Progenitor cell of endocrine pancreas (in vitro differentiated cells): Measurements from ENCODE around the gene TMEM59. TPM values are rescaled to one million over a fixed set of nuclear protein-coding genes. Genes with fewer than 3 reads are reported as not detected.

Experiments
- DNase-seq: peaks from one replicate; pipeline ENCODE4 v3.0.0; 2021; ENCODE audit warnings: low spot score; ENCODE audit not compliant: unreplicated experiment
- H3K27ac Mint-ChIP-seq: 2 replicates; pipeline ENCODE4 v1.8.0; 2021; ENCODE audit warnings: mild to moderate bottlenecking, moderate library complexity, mixed read lengths
- H3K27me3 Mint-ChIP-seq: 2 replicates; pipeline ENCODE4 v1.8.0; 2021; ENCODE audit warnings: mixed read lengths
- H3K36me3 Mint-ChIP-seq: 2 replicates; pipeline ENCODE4 v1.8.0; 2022; ENCODE audit warnings: mixed read lengths; ENCODE audit not compliant: insufficient read depth
- H3K4me1 Mint-ChIP-seq: 2 replicates; pipeline ENCODE4 v1.8.0; 2021; ENCODE audit warnings: low read depth, mixed read lengths
- H3K4me3 Mint-ChIP-seq: 2 replicates; pipeline ENCODE4 v1.8.0; 2021; ENCODE audit warnings: low read depth, mild to moderate bottlenecking, moderate library complexity, mixed read lengths
- H3K9me3 Mint-ChIP-seq: 2 replicates; pipeline ENCODE4 v1.8.0; 2021; ENCODE audit warnings: low read depth, mixed read lengths
- total RNA-seq: library from RNA; stranded (reverse); gene quantifications from 2 replicates; pipeline ENCODE4 v1.2.1, GENCODE V29; 2021
- TF ChIP-seq, protein P1 (sequence below): fragments of 200-600 bp; sonication (generic); IDR thresholded peaks from one replicate; pipeline ENCODE4 v1.5.0; 2021; ENCODE audit warnings: antibody characterized with exemption, mild to moderate bottlenecking; ENCODE audit not compliant: unreplicated experiment

TMEM59 gene
- total RNA-seq, 1 donor from 2014 or later = 205 TPM

DNA sequence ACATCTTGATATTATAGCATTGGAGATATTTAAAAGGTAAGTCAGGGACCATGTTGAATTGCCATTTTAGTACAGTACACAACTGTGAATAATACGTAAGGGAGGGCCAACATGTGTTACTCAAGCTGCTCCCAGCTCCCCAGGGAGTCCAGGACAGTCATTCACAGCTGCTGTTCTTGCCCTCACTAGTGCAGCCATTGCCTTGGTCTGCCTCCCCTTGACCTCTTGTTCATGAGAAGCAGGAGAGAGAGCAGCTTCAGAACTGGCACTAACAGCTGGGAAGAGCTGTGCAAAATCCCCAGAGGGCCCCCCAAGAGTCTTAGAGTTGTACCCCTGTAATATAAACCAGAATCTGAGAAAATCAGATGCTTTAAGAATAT lies 16.8 kb upstream of the TMEM59 start:
- no peak overlapping the region for H3K27ac Mint-ChIP-seq
- no peak for DNase-seq
- H3K4me1 Mint-ChIP-seq = no peaks in the 10 kb centered on the region
- H3K4me3 Mint-ChIP-seq = no peak overlapping the region
- TF ChIP-seq, protein P1, sequence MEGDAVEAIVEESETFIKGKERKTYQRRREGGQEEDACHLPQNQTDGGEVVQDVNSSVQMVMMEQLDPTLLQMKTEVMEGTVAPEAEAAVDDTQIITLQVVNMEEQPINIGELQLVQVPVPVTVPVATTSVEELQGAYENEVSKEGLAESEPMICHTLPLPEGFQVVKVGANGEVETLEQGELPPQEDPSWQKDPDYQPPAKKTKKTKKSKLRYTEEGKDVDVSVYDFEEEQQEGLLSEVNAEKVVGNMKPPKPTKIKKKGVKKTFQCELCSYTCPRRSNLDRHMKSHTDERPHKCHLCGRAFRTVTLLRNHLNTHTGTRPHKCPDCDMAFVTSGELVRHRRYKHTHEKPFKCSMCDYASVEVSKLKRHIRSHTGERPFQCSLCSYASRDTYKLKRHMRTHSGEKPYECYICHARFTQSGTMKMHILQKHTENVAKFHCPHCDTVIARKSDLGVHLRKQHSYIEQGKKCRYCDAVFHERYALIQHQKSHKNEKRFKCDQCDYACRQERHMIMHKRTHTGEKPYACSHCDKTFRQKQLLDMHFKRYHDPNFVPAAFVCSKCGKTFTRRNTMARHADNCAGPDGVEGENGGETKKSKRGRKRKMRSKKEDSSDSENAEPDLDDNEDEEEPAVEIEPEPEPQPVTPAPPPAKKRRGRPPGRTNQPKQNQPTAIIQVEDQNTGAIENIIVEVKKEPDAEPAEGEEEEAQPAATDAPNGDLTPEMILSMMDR = no peak
- H3K9me3 Mint-ChIP-seq = no peaks in the 10 kb centered on the region
- no peaks in the 10 kb centered on the region for H3K27me3 Mint-ChIP-seq
- peaks cover 10% of the 10 kb centered on the region for H3K36me3 Mint-ChIP-seq

DNA sequence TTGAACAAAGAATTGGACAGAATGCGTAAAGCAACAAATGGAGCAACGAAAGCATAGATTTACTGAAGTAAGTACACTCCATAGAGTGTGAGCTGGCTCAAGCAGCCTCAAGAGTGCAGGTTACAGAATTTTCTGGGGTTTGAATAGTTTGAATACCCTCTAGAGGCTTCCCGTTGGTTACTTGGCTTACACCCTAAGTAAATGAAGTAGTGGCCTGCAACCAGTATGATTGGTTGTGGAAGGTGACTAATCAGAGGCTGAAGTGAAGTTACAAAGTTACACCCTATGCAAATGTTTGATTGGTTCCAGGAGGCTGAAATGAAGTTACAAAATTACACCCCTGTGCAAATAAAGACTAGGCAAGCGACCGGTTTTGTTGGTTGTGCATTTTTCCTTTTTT lies 11.3 kb upstream of the TMEM59 start:
- no peaks in the 10 kb centered on the region for H3K4me1 Mint-ChIP-seq
- no peak overlapping the region for H3K4me3 Mint-ChIP-seq
- no peaks in the 10 kb centered on the region for H3K27me3 Mint-ChIP-seq
- no peak overlapping the region for H3K27ac Mint-ChIP-seq
- no peaks in the 10 kb centered on the region for H3K9me3 Mint-ChIP-seq
- peaks cover 4% of the 10 kb centered on the region for H3K36me3 Mint-ChIP-seq
- DNase-seq = no peak
- TF ChIP-seq, protein P1 = no peak

DNA sequence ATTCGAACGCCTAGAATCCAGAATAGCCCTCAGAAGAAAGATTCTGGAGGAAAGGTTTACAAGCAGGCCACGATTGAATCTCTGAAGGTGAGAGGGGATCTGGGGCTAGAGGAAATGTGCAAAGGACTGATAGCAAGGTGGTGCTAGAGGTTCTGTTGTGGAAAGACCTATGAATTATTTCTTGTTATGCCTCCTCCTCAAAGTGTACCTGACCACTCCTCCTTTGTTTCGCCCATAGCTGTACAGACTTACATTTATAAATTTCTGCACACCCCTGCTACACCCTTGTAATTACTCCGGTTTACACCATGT lies 1.4 kb upstream of the TMEM59 start:
- Mint-ChIP-seq H3K4me1 (peaks cover 8% of the 10 kb centered on the region), H3K36me3 (peaks cover 7% of the 10 kb centered on the region), H3K4me3 (no peak overlapping the region), H3K9me3 (no peaks in the 10 kb centered on the region), H3K27me3 (no peaks in the 10 kb centered on the region), H3K27ac (no peak overlapping the region)
- TF ChIP-seq, protein P1 = no peak
- no peak for DNase-seq

DNA sequence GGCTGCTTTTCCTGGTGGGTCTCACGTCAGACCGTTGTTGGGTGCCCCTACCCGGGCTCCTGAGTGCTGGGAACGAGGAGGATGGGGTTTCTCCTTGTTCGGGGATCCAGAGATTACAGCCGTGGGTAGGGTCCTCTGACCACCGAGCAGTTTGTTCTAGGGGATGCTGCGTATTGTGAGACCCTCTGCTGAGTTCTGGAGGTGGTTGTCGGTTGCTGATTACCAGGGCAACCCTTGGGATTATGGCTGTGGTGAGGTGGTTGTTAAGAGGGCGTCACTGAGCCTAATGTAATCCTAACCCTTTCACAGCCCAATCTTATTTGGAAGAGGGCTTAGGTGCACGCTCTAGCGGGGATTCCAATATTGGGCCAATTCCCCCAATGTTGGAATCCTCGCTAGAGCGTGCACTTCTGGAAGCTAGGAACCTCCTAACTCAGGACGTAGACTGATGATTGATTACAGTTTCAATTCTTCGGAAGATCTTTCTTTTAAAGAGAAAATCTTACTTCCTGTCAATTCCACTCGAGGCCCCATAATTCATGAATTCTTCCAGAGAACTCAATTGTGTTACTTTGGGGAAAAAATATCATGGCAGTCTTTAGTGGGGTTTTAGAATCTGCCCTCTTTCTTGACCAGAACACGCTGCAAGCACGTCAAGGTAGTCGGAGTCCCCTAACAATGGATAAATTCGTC lies 887 bp upstream of the TMEM59 start:
- no peak overlapping the region for H3K4me3 Mint-ChIP-seq
- no peak overlapping the region for H3K27ac Mint-ChIP-seq
- no peaks in the 10 kb centered on the region for H3K9me3 Mint-ChIP-seq
- no peaks in the 10 kb centered on the region for H3K27me3 Mint-ChIP-seq
- TF ChIP-seq, protein P1 = no peak
- H3K4me1 Mint-ChIP-seq = peaks cover 8% of the 10 kb centered on the region
- peaks cover 7% of the 10 kb centered on the region for H3K36me3 Mint-ChIP-seq
- no peak for DNase-seq

DNA sequence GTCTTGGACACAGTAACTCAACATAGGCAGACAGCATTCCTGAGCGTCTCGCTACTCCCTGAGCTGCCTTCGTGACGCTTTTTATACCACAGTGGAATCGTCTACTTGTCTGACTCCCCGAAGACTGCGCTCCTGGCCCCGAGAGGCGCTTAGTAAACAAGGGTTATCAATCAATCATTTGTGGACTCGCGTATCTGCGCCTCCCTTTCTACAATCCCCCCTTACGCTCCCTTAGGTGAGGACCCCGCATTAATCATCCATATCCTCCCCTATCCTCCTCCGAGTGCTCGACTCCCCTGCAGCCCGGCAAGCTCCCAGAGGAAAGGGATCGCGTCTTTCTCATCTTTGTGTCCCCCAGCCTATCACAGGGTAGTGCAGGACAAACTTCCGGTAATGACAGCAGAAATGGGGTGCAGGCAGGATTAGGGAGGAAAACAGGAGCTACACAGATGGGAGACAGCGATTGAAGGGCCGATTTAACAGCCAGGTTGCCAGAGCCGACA lies 522 bp downstream of the TMEM59 start:
- peak; percentile 23 for DNase-seq
- Mint-ChIP-seq H3K4me3 (no peak overlapping the region), H3K27me3 (no peaks in the 10 kb centered on the region), H3K27ac (no peak overlapping the region), H3K4me1 (peaks cover 8% of the 10 kb centered on the region), H3K36me3 (peaks cover 5% of the 10 kb centered on the region), H3K9me3 (no peaks in the 10 kb centered on the region)
- TF ChIP-seq, protein P1 = no peak
